ENCODE data around the gene SSNA1. TPM values are rescaled to one million over a fixed set of nuclear protein-coding genes. Genes with fewer than 3 reads are reported as not detected.

Gene SSNA1
- total and polyA plus RNA-seq, 2 donors (not counting 1 experiment from before 2014, with no cell fraction given), result 37.7 to 56.3 TPM

DNA sequence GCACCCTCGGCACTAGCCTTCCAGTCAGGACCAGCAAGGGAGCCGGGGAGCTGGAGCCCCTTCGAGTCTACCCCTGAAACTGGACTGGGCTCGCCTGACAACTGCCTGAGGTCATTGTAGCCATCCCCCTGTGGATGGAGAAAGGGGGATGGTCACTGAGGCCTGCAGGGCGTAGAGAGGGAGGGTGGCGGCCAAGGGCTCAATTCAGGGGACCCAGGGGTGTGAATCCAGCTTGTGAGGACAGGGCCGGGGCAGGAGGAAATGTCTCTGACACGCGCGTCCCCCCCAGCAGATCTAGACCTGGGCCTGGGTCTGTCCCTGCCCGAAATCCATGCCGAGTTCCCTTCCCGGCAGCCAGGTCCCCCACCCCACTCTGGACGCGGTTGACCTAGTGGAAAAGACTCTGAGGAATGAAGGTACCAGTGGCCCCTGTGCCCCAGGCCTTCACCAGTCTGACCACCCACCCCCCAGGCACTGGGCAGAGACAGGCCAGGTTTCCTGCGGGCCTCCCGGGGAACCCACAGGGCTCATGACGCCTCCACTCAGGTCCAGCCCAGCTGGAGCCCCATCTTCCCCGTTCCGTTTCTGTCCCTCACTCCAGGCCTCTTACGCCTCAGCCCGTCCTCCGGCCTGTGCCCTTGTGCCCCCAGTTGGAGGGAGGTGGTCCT is 43.0 kb downstream of the SSNA1 start:
- Histone ChIP-seq H2AFZ (ENCODE audit: low read length) (no peak overlapping the region), H3K9ac (ENCODE audit: insufficient read depth, low read length) (no peak overlapping the region), H3K4me2 (ENCODE audit: extremely low read depth, insufficient read depth, low read length) (no peak overlapping the region), H3K27me3 (ENCODE audit: control insufficient read depth, insufficient read depth, low read length) (no peaks in the 10 kb centered on the region), H3K36me3 (ENCODE audit: control insufficient read depth, insufficient read depth, low read length) (no peaks in the 10 kb centered on the region), H3K9me3 (ENCODE audit: control insufficient read depth, insufficient read depth, low read depth, low read length) (no peaks in the 10 kb centered on the region), H3K27ac (ENCODE audit: insufficient read depth, low read length) (no peak overlapping the region), H3K4me1 (ENCODE audit: control insufficient read depth, extremely low read depth, insufficient read depth, low read length) (no peaks in the 10 kb centered on the region), H3K4me3 (replicated peaks in 1 of 4; ENCODE audit: control extremely low read depth in 1 of 4, insufficient read depth in 1 of 4, low read depth in 3 of 4, low read length in 4 of 4) (no peak overlapping the region), H4K20me1 (ENCODE audit: control insufficient read depth, extremely low read depth, insufficient read depth, low read length) (no peaks in the 10 kb centered on the region), H3K79me2 (ENCODE audit: control insufficient read depth, insufficient read depth, low read length) (no peaks in the 10 kb centered on the region)
- no peak for DNase-seq (ENCODE audit: low read depth in 2 of 2)
- TF ChIP-seq EZH2 (IDR thresholded peaks at IDR 0.05; ENCODE audit: low read length, missing control alignments), result no peak
- TF ChIP-seq, protein P1, sequence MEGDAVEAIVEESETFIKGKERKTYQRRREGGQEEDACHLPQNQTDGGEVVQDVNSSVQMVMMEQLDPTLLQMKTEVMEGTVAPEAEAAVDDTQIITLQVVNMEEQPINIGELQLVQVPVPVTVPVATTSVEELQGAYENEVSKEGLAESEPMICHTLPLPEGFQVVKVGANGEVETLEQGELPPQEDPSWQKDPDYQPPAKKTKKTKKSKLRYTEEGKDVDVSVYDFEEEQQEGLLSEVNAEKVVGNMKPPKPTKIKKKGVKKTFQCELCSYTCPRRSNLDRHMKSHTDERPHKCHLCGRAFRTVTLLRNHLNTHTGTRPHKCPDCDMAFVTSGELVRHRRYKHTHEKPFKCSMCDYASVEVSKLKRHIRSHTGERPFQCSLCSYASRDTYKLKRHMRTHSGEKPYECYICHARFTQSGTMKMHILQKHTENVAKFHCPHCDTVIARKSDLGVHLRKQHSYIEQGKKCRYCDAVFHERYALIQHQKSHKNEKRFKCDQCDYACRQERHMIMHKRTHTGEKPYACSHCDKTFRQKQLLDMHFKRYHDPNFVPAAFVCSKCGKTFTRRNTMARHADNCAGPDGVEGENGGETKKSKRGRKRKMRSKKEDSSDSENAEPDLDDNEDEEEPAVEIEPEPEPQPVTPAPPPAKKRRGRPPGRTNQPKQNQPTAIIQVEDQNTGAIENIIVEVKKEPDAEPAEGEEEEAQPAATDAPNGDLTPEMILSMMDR (conservative IDR thresholded peaks at IDR 0.05 in 1 of 2, IDR thresholded peaks at IDR 0.05 in 1 of 2; ENCODE audit: low read depth in 1 of 2, low read length in 2 of 2), result no peak

DNA sequence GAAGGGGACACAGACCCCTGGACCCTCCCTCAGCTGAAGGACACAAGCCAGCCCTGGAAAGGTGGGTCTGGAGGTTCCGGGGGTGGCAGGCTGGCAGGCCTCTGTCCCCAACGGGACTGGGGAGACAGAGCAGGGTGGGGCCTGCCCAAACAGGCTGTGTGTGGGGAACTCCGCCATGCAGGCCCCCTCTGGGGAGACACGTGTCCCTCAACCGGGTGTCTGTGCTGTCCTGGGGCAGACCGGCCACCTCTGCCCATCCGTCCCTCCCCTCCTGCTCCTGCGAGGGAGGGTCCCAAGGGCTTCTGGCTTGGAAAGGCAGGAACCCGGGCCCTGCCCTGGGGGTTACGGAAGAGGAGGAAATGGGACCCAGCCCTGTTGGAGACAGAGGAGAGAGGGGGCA is 43.6 kb downstream of the SSNA1 start:
- no peaks in the 10 kb centered on the region for H4K20me1 ChIP-seq (ENCODE audit: control insufficient read depth, extremely low read depth, insufficient read depth, low read length)
- no peak overlapping the region for H3K4me2 ChIP-seq (ENCODE audit: extremely low read depth, insufficient read depth, low read length)
- no peaks in the 10 kb centered on the region for H3K79me2 ChIP-seq (ENCODE audit: control insufficient read depth, insufficient read depth, low read length)
- no peaks in the 10 kb centered on the region for H3K4me1 ChIP-seq (ENCODE audit: control insufficient read depth, extremely low read depth, insufficient read depth, low read length)
- no peak for DNase-seq (ENCODE audit: low read depth in 2 of 2)
- no peak overlapping the region for H3K4me3 ChIP-seq (replicated peaks in 1 of 4; ENCODE audit: control extremely low read depth in 1 of 4, insufficient read depth in 1 of 4, low read depth in 3 of 4, low read length in 4 of 4)
- no peaks in the 10 kb centered on the region for H3K9me3 ChIP-seq (ENCODE audit: control insufficient read depth, insufficient read depth, low read depth, low read length)
- TF ChIP-seq EZH2 (IDR thresholded peaks at IDR 0.05; ENCODE audit: low read length, missing control alignments), result no peak
- TF ChIP-seq, protein P1 (conservative IDR thresholded peaks at IDR 0.05 in 1 of 2, IDR thresholded peaks at IDR 0.05 in 1 of 2; ENCODE audit: low read depth in 1 of 2, low read length in 2 of 2), result no peak
- H3K27ac ChIP-seq (ENCODE audit: insufficient read depth, low read length), result no peak overlapping the region
- no peaks in the 10 kb centered on the region for H3K36me3 ChIP-seq (ENCODE audit: control insufficient read depth, insufficient read depth, low read length)
- no peaks in the 10 kb centered on the region for H3K27me3 ChIP-seq (ENCODE audit: control insufficient read depth, insufficient read depth, low read length)
- H3K9ac ChIP-seq (ENCODE audit: insufficient read depth, low read length), result no peak overlapping the region
- no peak overlapping the region for H2AFZ ChIP-seq (ENCODE audit: low read length)

DNA sequence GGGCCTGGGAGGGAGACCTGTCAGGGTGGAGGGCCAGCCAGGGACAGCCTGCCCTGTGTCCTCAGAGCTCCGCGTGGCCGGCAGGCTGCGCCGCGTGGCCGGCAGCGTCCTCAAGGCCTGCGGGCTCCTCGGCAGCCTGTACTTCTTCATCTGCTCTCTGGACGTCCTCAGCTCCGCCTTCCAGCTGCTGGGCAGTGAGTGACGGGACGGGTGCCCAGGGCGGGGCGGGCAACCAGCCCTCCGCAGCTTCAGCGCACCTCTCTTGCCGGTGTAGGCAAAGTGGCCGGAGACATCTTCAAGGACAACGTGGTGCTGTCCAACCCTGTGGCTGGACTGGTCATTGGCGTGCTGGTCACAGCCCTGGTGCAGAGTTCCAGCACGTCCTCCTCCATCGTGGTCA is 44.0 kb downstream of the SSNA1 start:
- no peaks in the 10 kb centered on the region for H3K79me2 ChIP-seq (ENCODE audit: control insufficient read depth, insufficient read depth, low read length)
- no peak overlapping the region for H2AFZ ChIP-seq (ENCODE audit: low read length)
- H3K4me3 ChIP-seq (replicated peaks in 1 of 4; ENCODE audit: control extremely low read depth in 1 of 4, insufficient read depth in 1 of 4, low read depth in 3 of 4, low read length in 4 of 4), result no peak overlapping the region
- H3K4me2 ChIP-seq (ENCODE audit: extremely low read depth, insufficient read depth, low read length), result no peak overlapping the region
- TF ChIP-seq, protein P1 (conservative IDR thresholded peaks at IDR 0.05 in 1 of 2, IDR thresholded peaks at IDR 0.05 in 1 of 2; ENCODE audit: low read depth in 1 of 2, low read length in 2 of 2), result no peak
- no peak for TF ChIP-seq EZH2 (IDR thresholded peaks at IDR 0.05; ENCODE audit: low read length, missing control alignments)
- no peaks in the 10 kb centered on the region for H3K36me3 ChIP-seq (ENCODE audit: control insufficient read depth, insufficient read depth, low read length)
- H3K9me3 ChIP-seq (ENCODE audit: control insufficient read depth, insufficient read depth, low read depth, low read length), result no peaks in the 10 kb centered on the region
- no peak overlapping the region for H3K9ac ChIP-seq (ENCODE audit: insufficient read depth, low read length)
- no peaks in the 10 kb centered on the region for H4K20me1 ChIP-seq (ENCODE audit: control insufficient read depth, extremely low read depth, insufficient read depth, low read length)
- no peaks in the 10 kb centered on the region for H3K27me3 ChIP-seq (ENCODE audit: control insufficient read depth, insufficient read depth, low read length)
- no peaks in the 10 kb centered on the region for H3K4me1 ChIP-seq (ENCODE audit: control insufficient read depth, extremely low read depth, insufficient read depth, low read length)
- no peak for DNase-seq (ENCODE audit: low read depth in 2 of 2)
- no peak overlapping the region for H3K27ac ChIP-seq (ENCODE audit: insufficient read depth, low read length)

Measured in fibroblast of lung (primary cell).